ENCODE results near the gene CD300C.
A peak's percentile ranks its signal among the peaks of the same experiment; 100 is the strongest.

Gene CD300C

DNA sequence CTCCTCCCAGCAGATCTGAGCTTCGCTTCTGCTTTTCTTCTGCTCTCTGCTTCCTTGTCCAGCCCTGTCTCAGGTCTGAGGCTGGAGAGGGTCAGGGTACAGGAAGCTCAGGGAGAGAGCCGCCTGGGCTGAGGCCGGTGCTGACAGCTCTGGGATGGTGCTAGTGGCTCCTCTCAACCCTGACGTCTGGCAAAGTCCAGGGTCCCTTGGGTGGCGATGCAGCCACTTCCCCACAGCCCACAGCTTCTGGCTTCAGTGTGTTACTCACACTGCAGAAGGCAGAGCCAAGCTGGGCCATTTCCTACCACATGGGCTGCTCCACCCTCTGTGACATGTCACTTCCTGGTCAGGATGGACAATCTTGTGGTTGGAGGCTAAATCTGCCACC lies at the start of gene CD300C:
Gene CD300C (minus strand): TSS at position 273 of the 388 bp plus-strand sequence. CDS start 333 bp downstream, outside the sequence.
- no peaks in the 10 kb centered on the region for H3K36me3 ChIP-seq (ENCODE audit: control insufficient read depth in 5 of 5, insufficient read depth in 5 of 5, low read length in 5 of 5)
- no peaks in the 10 kb centered on the region for H3K9me3 ChIP-seq (ENCODE audit: control insufficient read depth in 5 of 5, low read length in 5 of 5)
- H3K9ac ChIP-seq (ENCODE audit: low read length in 5 of 5), result peak within 1 kb of the TSS in 1 of 5 donors; percentile 22
- peak within 1 kb of the TSS; percentile 10 to 38 (median 37) for H3K4me3 ChIP-seq (ENCODE audit: low read depth in 1 of 5, low read length in 5 of 5)
- no peak within 1 kb of the TSS for H3K27ac ChIP-seq (ENCODE audit: low read depth, low read length)
- peaks cover 0 to 23% (median 0%) of the 10 kb centered on the region in 5 donors for H3K4me1 ChIP-seq (ENCODE audit: control insufficient read depth in 5 of 5, insufficient read depth in 5 of 5, low read length in 5 of 5)
- peaks cover 6 to 18% (median 13%) of the 10 kb centered on the region in 5 donors for H3K27me3 ChIP-seq (ENCODE audit: control insufficient read depth in 5 of 5, insufficient read depth in 4 of 5, low read length in 5 of 5)

DNA sequence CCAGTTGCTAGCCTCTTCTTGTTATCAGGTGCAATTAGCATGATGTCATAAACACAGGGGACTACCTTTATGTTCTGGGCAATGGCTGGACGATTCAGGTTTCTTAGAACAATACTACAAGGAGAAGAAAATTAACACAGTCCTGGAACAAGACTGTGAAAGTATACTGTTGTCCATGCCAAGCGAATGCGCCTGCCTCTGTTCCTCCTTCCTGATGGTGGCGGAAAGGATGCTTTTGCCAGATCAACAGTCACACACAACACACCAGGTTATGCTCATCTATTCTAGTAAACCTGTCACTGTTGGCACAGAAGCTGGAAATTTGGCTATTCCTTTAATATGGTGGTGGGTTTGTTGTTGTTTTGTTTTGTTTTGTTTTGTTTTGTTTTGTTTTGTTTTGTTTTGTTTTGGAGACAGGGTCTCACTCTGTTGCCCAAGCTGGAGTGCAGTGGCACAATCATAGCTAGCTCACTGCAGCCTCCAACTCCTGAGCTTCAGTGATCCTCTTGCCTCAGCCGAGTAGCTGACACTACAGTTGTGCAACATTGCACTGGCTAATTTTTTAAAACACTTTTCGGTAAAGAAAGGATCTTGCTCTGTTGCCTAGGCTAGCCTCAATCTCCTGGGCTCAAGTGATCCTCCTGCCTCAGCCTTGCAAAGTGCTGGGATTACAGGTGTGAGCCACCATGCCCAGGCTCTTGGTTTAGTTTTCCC lies 49.3 kb upstream of the CD300C start:
- H3K27ac ChIP-seq (ENCODE audit: low read depth, low read length), result no peak overlapping the region
- peaks cover 0 to 2% (median 0%) of the 10 kb centered on the region in 5 donors for H3K9me3 ChIP-seq (ENCODE audit: control insufficient read depth in 5 of 5, low read length in 5 of 5)
- peaks cover 0 to 23% (median 6%) of the 10 kb centered on the region in 5 donors for H3K4me1 ChIP-seq (ENCODE audit: control insufficient read depth in 5 of 5, insufficient read depth in 5 of 5, low read length in 5 of 5)
- no peak overlapping the region for H3K4me3 ChIP-seq (ENCODE audit: low read depth in 1 of 5, low read length in 5 of 5)
- H3K36me3 ChIP-seq (ENCODE audit: control insufficient read depth in 5 of 5, insufficient read depth in 5 of 5, low read length in 5 of 5), result no peaks in the 10 kb centered on the region
- peaks cover 6 to 15% (median 12%) of the 10 kb centered on the region in 5 donors for H3K27me3 ChIP-seq (ENCODE audit: control insufficient read depth in 5 of 5, insufficient read depth in 4 of 5, low read length in 5 of 5)
- no peak overlapping the region for H3K9ac ChIP-seq (ENCODE audit: low read length in 5 of 5)

DNA sequence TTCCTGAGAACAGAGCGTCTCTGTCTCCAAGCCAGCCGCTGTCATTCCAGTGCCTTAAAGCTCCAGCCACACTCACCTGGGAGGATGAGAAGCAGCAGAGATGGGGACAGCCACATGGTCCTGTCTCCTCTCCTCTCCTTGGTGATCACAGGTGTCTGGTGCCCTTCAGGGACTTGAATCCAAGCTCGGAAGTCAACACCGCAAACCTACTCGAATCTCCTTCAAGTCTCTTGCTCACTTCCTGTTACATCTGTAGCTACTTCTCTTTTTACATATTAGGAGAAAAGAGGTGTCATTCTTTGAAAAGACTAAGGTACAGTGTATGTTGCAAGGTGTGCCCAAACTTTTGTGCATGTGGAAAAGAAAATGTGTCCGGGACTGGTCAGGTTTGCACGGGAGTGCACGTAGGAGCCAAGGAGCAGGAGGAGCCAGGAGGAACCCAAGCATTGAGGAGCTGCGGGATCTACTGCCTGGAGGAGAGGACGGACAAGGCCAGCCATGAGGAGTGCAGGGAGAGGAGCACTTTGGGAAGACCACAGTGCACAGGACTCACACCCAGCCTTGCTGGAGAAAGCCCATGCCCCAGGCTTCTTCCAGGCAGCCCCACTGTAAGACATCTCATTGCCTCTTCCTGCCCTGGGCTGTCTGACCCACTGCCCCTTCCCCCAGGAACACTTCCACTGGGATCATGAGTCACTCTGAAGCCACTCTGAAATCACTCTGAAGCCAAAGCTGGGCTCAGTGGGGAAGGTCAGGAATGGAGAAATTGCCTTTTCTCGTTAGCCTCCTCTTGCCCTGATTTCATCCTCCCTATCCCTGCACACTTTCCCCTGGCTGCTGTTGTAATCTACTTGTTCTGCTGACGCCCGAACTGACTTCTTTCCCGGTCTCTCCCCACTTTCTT lies 46.4 kb upstream of the CD300C start, which contains the start of gene CD300LD:
Gene CD300LD (minus strand): TSS at position 197 of the 904 bp plus-strand sequence. CDS start 81 bp downstream, at position 116.
- no peak within 1 kb of the TSS for H3K4me3 ChIP-seq (ENCODE audit: low read depth in 1 of 5, low read length in 5 of 5)
- peaks cover 0 to 4% (median 2%) of the 10 kb centered on the region in 5 donors for H3K9me3 ChIP-seq (ENCODE audit: control insufficient read depth in 5 of 5, low read length in 5 of 5)
- H3K27me3 ChIP-seq (ENCODE audit: control insufficient read depth in 5 of 5, insufficient read depth in 4 of 5, low read length in 5 of 5), result peaks cover 0 to 3% (median 0%) of the 10 kb centered on the region in 5 donors
- peaks cover 0 to 9% (median 0%) of the 10 kb centered on the region in 5 donors for H3K4me1 ChIP-seq (ENCODE audit: control insufficient read depth in 5 of 5, insufficient read depth in 5 of 5, low read length in 5 of 5)
- no peak within 1 kb of the TSS for H3K9ac ChIP-seq (ENCODE audit: low read length in 5 of 5)
- H3K27ac ChIP-seq (ENCODE audit: low read depth, low read length), result no peak within 1 kb of the TSS
- H3K36me3 ChIP-seq (ENCODE audit: control insufficient read depth in 5 of 5, insufficient read depth in 5 of 5, low read length in 5 of 5), result no peaks in the 10 kb centered on the region

DNA sequence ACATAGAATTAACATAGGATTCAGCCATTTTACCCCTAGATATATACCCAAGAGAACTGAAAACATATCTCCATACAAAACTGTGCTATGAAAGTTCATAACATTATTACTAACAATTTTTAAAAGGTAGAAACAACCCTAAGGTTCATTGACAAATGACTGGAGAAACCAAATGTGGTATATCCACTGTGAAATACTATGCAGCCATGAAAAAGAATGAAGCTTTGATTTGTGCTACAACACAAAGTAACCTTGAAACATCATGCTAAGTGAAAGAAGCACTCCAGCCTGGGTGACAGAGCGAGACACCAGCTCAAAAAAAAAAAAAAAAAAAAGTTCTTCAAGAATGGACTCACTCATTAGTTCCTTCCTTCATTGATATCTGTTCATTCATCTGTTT lies 45.6 kb upstream of the CD300C start:
- H3K27ac ChIP-seq (ENCODE audit: low read depth, low read length), result no peak overlapping the region
- H3K9me3 ChIP-seq (ENCODE audit: control insufficient read depth in 5 of 5, low read length in 5 of 5), result peaks cover 0 to 4% (median 2%) of the 10 kb centered on the region in 5 donors
- H3K4me3 ChIP-seq (ENCODE audit: low read depth in 1 of 5, low read length in 5 of 5), result no peak overlapping the region
- no peak overlapping the region for H3K9ac ChIP-seq (ENCODE audit: low read length in 5 of 5)
- peaks cover 0 to 9% (median 0%) of the 10 kb centered on the region in 5 donors for H3K4me1 ChIP-seq (ENCODE audit: control insufficient read depth in 5 of 5, insufficient read depth in 5 of 5, low read length in 5 of 5)
- H3K36me3 ChIP-seq (ENCODE audit: control insufficient read depth in 5 of 5, insufficient read depth in 5 of 5, low read length in 5 of 5), result no peaks in the 10 kb centered on the region
- H3K27me3 ChIP-seq (ENCODE audit: control insufficient read depth in 5 of 5, insufficient read depth in 4 of 5, low read length in 5 of 5), result peaks cover 0 to 3% (median 0%) of the 10 kb centered on the region in 5 donors

GRCh38 chr17:74585711-74586110 lies 39.8 kb upstream of the CD300C start:
- Histone ChIP-seq H3K27me3 (ENCODE audit: control insufficient read depth in 5 of 5, insufficient read depth in 4 of 5, low read length in 5 of 5) (peaks cover 0 to 9% (median 4%) of the 10 kb centered on the region in 5 donors), H3K9ac (ENCODE audit: low read length in 5 of 5) (no peak overlapping the region), H3K27ac (ENCODE audit: low read depth, low read length) (no peak overlapping the region), H3K4me3 (ENCODE audit: low read depth in 1 of 5, low read length in 5 of 5) (no peak overlapping the region), H3K4me1 (ENCODE audit: control insufficient read depth in 5 of 5, insufficient read depth in 5 of 5, low read length in 5 of 5) (no peaks in the 10 kb centered on the region), H3K36me3 (ENCODE audit: control insufficient read depth in 5 of 5, insufficient read depth in 5 of 5, low read length in 5 of 5) (no peaks in the 10 kb centered on the region), H3K9me3 (ENCODE audit: control insufficient read depth in 5 of 5, low read length in 5 of 5) (peaks cover 0 to 9% (median 3%) of the 10 kb centered on the region in 5 donors)

DNA sequence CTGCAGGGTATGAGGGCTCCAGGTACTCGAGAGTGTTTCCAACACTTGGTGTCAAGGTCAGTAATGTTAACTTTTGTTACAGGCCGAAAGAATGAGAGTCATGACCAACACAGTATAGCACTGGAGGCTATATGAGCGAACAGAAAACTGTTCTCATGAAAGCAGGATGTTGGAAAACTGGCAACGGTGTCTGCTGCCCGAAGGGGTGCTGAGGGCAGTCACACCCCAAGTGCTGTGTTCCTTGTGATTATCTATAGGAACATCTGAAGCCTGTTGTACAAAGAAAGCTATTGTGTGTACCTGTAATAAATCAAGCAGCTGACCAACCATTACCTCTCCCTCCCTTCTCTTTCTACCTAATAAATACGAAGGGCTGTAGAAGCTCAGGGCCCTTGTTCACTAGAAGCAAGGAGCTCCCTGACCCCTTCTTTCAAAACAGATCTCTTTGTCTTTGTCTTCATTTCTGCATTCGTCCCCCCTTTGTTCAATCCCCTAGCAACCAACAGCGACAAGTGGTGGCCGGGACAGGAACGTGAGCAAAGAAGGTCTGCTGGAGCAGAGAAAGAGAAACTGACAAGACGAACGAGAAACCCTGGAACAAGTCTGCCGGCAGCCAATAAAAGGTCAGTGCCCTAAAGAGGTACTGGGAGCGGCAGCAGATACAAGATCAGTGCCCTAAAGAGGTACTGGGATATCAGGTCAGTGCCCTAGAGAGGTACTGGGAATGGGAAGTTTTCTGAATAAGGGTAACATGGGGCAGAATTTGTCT lies 38.6 kb upstream of the CD300C start:
- no peak overlapping the region for H3K9ac ChIP-seq (ENCODE audit: low read length in 5 of 5)
- peaks cover 0 to 9% (median 3%) of the 10 kb centered on the region in 5 donors for H3K9me3 ChIP-seq (ENCODE audit: control insufficient read depth in 5 of 5, low read length in 5 of 5)
- H3K4me1 ChIP-seq (ENCODE audit: control insufficient read depth in 5 of 5, insufficient read depth in 5 of 5, low read length in 5 of 5), result peaks cover 0 to 7% (median 0%) of the 10 kb centered on the region in 5 donors
- H3K27me3 ChIP-seq (ENCODE audit: control insufficient read depth in 5 of 5, insufficient read depth in 4 of 5, low read length in 5 of 5), result peaks cover 0 to 9% (median 4%) of the 10 kb centered on the region in 5 donors
- H3K4me3 ChIP-seq (ENCODE audit: low read depth in 1 of 5, low read length in 5 of 5), result no peak overlapping the region
- no peak overlapping the region for H3K27ac ChIP-seq (ENCODE audit: low read depth, low read length)
- no peaks in the 10 kb centered on the region for H3K36me3 ChIP-seq (ENCODE audit: control insufficient read depth in 5 of 5, insufficient read depth in 5 of 5, low read length in 5 of 5)

DNA sequence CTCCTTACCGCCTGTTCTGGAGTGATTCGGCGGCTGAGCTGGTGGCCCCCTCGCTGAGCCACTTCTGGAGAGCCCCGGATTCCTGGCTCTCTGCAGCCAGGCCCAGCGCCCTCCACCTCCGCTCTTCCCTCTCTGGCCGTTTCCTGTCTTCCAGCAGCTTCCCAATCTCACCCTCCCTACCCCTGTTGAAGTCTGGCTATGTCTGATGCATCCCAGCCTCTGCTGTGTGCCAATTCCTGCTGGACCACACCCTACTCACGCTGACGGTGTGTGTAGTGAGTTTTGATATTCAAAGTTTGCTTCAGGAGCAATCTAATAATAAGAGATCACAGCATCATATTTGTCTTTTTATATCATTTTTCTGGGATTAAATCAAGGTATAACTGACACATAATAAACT lies 36.7 kb upstream of the CD300C start:
- Histone ChIP-seq H3K36me3 (ENCODE audit: control insufficient read depth in 5 of 5, insufficient read depth in 5 of 5, low read length in 5 of 5) (no peaks in the 10 kb centered on the region), H3K9ac (ENCODE audit: low read length in 5 of 5) (no peak overlapping the region), H3K27ac (ENCODE audit: low read depth, low read length) (no peak overlapping the region), H3K4me1 (ENCODE audit: control insufficient read depth in 5 of 5, insufficient read depth in 5 of 5, low read length in 5 of 5) (peaks cover 0 to 10% (median 0%) of the 10 kb centered on the region in 5 donors), H3K27me3 (ENCODE audit: control insufficient read depth in 5 of 5, insufficient read depth in 4 of 5, low read length in 5 of 5) (peaks cover 0 to 9% (median 6%) of the 10 kb centered on the region in 5 donors), H3K4me3 (ENCODE audit: low read depth in 1 of 5, low read length in 5 of 5) (no peak overlapping the region), H3K9me3 (ENCODE audit: control insufficient read depth in 5 of 5, low read length in 5 of 5) (peaks cover 0 to 9% (median 0%) of the 10 kb centered on the region in 5 donors)

- H3K27ac ChIP-seq (ENCODE audit: low read depth, low read length), result no peak overlapping the region
- H3K9me3 ChIP-seq (ENCODE audit: control insufficient read depth in 5 of 5, low read length in 5 of 5), result peaks cover 0 to 8% (median 0%) of the 10 kb centered on the region in 5 donors
- H3K4me1 ChIP-seq (ENCODE audit: control insufficient read depth in 5 of 5, insufficient read depth in 5 of 5, low read length in 5 of 5), result peaks cover 0 to 10% (median 0%) of the 10 kb centered on the region in 5 donors
- H3K27me3 ChIP-seq (ENCODE audit: control insufficient read depth in 5 of 5, insufficient read depth in 4 of 5, low read length in 5 of 5), result peaks cover 0 to 9% (median 5%) of the 10 kb centered on the region in 5 donors
- H3K4me3 ChIP-seq (ENCODE audit: low read depth in 1 of 5, low read length in 5 of 5), result no peak overlapping the region
- H3K36me3 ChIP-seq (ENCODE audit: control insufficient read depth in 5 of 5, insufficient read depth in 5 of 5, low read length in 5 of 5), result no peaks in the 10 kb centered on the region
- H3K9ac ChIP-seq (ENCODE audit: low read length in 5 of 5), result no peak overlapping the region
Observed at GRCh38 chr17:74579900-74580299, 34.0 kb upstream of the CD300C start.

GRCh38 chr17:74578979-74579378 lies 33.1 kb upstream of the CD300C start:
- peaks cover 0 to 10% (median 0%) of the 10 kb centered on the region in 5 donors for H3K4me1 ChIP-seq (ENCODE audit: control insufficient read depth in 5 of 5, insufficient read depth in 5 of 5, low read length in 5 of 5)

More at GRCh38 chr17:74578979-74579378, 33.1 kb upstream of the CD300C start:
- Histone ChIP-seq H3K27me3 (ENCODE audit: control insufficient read depth in 5 of 5, insufficient read depth in 4 of 5, low read length in 5 of 5) (peaks cover 0 to 7% (median 5%) of the 10 kb centered on the region in 5 donors), H3K9me3 (ENCODE audit: control insufficient read depth in 5 of 5, low read length in 5 of 5) (peaks cover 0 to 3% (median 0%) of the 10 kb centered on the region in 5 donors), H3K9ac (ENCODE audit: low read length in 5 of 5) (no peak overlapping the region), H3K27ac (ENCODE audit: low read depth, low read length) (no peak overlapping the region), H3K4me3 (ENCODE audit: low read depth in 1 of 5, low read length in 5 of 5) (no peak overlapping the region), H3K36me3 (ENCODE audit: control insufficient read depth in 5 of 5, insufficient read depth in 5 of 5, low read length in 5 of 5) (no peaks in the 10 kb centered on the region)
